NCI-H1417 (cell line): ENCODE data around the gene GPRC5B.

Experiments
- DNase-seq, 3 experiments: peaks; one replicate each; lab custom pipeline; 2025; lab: John Stamatoyannopoulos, UW

Gene GPRC5B

DNA sequence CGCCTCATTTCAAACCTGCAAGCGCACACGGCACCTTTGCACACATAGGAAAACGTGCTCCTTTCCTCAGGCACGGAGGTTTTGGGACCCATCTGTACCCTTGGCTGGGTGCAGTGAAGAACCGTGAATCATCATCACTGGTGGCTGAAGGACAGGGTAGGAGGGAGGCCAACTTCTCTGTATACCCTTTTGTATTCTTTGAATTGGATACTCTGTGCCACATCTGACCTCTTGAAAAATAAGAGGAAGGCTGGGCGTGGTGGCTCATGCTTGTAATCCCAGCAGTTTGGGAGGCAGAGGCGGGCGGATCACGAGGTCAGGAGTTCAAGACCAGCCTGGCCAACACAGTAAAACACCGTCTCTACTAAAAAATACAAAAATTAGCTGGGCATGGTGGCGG, 11.7 kb downstream of the GPRC5B start:
- DNase-seq: no peak

DNA sequence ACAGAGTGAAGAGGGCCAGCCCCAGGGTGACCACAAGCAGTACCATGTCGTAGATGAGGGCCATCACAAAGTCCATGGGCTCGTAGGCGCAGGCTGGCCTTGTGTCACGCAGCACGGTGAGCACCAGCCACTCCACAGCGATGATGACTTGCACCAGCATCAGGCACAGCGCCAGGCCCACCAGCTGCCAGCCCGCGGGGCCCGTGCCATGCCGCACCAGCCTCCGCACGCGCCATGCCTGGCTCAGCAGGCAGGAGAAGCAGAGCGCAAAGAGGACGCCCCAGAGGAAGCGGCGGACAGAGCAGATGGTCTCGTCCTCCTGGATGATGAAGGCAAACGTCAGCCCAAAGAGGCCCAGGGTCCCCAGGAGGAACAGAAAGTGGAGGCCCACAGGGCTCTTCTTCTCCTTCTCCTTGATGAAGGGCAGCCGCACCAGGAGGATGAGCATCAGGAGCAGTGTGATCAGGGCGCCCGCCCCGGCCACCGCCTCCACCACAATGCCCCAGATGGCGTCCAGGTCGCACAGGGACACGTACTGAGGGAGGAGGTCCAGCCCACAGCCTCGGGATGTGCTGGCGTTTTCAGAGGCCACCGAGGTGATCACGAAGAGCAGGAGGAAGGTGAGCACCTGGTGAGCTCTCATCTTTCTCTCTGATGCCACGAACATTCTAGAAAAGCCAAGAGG, 12.3 kb downstream of the GPRC5B start:
- DNase-seq: no peak

- DNase-seq: no peak
Measured at GRCh38 chr16:19871721-19872120, 12.9 kb downstream of the GPRC5B start.

GRCh38 chr16:19868421-19868820, 16.2 kb downstream of the GPRC5B start:
- DNase-seq: no peak

GRCh38 chr16:19864566-19864965, 20.1 kb downstream of the GPRC5B start:
- no peak for DNase-seq

DNA sequence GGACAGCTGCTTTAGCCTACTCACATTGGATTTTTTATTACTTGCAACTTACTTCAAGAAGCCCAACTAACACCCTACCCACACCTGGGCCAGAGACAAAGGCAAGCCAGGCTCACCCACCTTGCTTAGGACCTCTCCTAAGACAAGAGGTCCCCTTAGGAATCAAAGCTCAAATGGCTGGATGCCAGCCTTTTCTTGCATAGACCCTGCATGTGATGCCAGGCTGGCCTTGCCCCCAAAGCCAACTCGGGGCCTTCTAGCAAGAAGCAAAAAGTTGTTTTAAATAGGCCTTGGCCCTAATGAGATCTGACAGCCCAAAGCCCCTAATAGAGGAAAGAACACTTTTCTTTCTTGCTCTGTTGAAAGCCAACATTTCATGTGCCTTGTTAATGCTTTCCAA, 20.7 kb downstream of the GPRC5B start:
- no peak for DNase-seq

DNA sequence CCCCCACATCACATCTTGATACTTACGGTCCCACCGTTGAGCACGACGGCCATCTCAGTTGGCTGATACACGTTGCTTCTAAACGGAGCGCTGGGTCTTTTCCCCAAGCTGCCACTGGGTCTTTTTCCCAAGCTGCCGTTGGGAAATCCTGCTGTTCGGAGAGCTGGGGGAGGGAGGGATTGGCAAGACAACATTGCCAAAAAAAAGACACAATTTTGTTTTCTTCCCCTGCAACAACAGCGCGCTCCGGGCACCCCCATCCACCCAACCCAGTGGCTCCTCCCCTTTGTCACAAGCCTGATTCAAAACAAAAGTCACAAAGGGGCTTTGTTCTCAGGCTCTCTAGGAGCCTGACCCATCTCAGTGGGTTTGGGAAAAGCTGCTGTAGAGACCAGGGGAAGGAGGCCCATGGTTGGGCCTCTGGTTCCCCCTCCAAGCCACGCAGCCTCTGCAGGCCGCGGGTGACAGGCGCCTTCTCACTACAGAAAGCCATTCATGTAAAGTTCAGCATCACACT, 22.8 kb downstream of the GPRC5B start:
- DNase-seq: no peak

DNA sequence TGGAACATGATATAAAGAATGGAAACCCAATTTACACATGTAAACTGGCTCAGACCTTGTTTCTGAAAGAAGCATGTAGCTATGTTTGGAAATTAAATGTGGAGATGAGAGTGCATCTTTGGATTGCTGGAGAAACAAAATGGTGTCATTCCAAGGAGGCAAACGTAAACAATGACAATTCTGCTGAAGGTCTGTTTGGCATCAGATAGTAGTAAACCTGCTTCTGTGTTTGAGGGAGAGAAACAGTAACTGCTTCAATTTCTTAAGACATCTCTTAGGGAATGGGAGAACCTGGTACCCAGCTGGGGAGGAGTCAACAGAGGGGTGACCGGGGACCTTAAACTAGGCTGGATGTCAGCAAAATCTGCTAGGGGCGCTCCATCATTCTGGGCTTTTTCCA, 23.5 kb downstream of the GPRC5B start:
- no peak for DNase-seq

- DNase-seq: peak in 1 of 3 experiments; percentile 27
Measured at GRCh38 chr16:19860166-19861041, 24.2 kb downstream of the GPRC5B start.

DNA sequence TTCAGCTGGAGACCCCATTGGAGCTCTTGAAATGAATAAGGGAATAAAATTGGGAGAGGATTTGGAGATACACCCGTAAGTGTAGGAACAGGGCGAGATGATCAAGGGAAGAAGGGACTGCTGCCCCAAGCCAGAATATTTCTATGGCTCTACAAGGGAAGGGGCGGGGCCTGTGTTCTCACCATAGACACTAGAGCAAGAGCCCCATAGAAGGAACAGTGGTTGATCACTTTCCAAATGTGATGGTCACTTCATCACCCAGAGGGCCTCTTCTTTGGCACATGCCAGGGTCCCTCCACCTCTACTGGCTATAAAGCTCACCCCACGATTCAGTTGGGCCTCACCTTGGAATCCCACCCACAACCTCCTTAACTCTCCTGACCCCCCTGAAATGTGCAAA, 25.0 kb downstream of the GPRC5B start:
- DNase-seq: no peak

DNA sequence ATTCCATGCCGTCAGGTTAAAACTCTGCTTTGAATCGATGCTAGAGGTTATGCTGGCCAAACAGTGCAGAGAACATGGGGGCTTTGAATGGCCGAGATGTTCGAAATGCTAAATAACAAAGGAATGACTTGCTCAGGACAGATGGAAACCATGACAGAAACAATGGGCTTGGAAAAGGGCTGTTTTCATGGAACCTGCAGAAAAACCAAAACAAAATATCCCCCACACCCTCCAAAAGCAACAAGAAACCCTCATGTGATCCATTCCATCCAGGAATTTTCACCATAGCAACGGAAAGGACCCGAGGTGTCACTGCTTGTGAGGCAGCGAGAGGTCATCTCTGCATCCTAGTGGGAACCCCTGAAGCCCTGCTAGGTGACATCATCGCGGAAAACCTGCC, 25.5 kb downstream of the GPRC5B start:
- DNase-seq: no peak

DNA sequence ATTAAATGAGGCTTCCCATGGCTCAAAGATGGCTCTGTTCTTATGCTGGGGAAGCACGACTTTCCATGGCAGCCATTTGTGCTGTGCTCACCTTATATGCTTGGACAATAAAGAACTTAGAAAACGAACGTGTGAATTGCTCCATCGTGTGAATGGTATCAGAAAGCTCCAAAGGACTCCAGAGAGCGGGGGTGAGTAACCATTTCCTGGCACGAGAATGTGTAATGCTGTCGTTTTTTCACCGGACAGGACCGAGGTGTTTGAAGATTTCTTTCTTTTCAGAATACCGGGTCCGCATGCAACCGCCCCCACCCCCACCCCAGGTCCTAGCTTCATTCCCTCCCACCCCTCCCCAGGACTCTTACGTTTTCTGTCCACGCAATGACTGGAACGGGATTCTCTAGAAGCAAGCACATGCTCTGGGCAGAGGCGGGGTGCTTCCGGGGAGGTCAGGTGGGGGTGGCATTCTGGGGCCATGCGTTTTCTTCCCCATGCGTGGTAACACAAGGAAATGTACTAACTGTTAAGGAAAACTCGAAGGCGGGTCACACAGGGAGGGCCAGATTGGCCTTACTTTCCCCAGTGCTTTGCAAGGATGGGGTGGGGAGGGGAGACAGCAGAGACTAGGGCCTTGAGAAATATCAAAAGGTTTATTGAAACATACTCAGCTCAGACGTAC, 26.2 kb downstream of the GPRC5B start:
- no peak for DNase-seq

- peak in 2 of 3 experiments; percentile 45 to 53 for DNase-seq
Measured at GRCh38 chr16:19857593-19858339, 26.9 kb downstream of the GPRC5B start.

GRCh38 chr16:19856120-19856519, 28.5 kb downstream of the GPRC5B start:
- DNase-seq: no peak

DNA sequence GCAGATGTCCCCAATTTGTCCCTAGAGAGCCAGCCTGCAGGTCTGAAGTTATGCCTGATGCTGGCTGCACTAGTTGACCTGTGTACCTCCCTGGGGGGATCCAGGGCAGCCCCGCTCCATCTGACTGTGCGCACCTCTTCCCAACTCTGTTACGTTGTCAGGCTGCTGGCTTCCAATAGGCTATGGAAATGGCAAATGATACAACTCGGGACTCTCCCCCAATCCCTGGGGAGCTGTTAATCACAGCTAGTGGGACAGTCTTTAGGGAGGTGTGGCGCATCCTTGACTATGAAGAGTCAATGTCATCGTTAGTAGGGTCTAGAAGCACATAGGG, 30.1 kb downstream of the GPRC5B start:
- peak in 1 of 3 experiments; percentile 42 for DNase-seq

- DNase-seq: peak in 1 of 3 experiments; percentile 12
Measured at GRCh38 chr16:19853742-19854542, 30.7 kb downstream of the GPRC5B start.

GRCh38 chr16:19853132-19853741, 31.4 kb downstream of the GPRC5B start:
- no peak for DNase-seq

- DNase-seq: no peak
Measured at GRCh38 chr16:19851476-19851875, 33.2 kb downstream of the GPRC5B start.

DNA sequence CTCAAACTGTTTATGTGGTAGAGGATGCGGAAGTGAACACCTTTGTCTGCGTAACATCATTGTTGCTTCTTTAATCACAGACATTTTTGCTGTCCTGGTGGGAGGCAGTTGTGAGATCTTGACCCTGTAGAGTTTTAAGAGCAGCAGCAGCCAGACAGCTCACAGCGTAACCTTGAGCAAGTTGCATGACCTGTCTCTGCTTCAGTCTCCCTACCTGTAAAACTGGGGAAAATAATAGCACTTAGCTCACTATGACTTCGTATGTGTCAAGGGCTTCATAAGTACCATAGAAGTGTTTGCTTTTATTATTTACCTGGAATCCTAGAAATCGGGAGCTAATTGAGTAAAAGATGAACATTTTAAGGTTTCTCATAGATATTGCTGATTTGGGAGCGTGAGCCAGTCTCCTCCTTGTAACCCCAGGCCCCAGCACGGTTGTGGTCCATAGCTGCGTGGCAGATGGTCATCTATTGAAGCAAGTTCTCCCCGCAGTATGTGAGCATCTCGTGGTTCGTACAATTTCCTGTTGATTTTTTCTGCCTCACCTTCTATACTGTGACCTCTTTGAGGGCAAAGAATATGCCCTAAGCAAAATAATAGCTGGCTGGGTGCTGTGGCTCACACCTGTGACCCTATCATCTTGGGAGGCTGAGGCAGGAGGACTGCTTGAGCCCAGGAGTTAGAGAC, 34.4 kb downstream of the GPRC5B start:
- DNase-seq: peak in 2 of 3 experiments; percentile 3 to 37

DNA sequence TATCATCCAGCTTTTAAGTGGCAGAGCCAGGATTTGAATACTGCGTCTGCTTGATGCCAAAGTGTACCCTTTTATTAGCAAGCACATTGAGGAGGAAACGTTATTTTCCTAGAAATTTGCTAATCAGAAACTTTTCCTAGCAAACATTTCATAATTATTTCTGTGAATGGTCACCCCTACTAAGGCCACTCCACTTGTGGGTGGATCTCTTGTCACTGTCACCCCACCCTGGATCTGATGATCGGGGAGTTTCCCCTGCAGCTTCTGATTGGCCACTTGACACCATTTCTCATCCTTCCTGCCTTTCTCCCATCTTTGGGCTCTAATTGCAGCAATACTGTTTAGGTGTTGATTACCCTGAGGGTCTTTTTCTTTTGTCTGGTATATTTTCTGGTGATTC, 35.9 kb downstream of the GPRC5B start:
- DNase-seq: no peak
